Skeletal muscle satellite cell (primary cell): ENCODE data around the gene SFXN2. TPM values are rescaled to one million over a fixed set of nuclear protein-coding genes. Genes with fewer than 3 reads are reported as not detected.
A peak's percentile ranks its signal among the peaks of the same experiment; 100 is the strongest.
"Not testable (repeated sequence)": the region's sequence is repeated elsewhere in the genome, so short reads cannot be mapped to it uniquely, and the experiment has no call there.

Experiments used
- H3K27me3 ChIP-seq: 2 replicates; pipeline ENCODE4 v1.7.0; 2013; ENCODE audit warnings: low read length; ENCODE audit not compliant: control insufficient read depth, insufficient read depth
- H3K36me3 ChIP-seq: 2 replicates; pipeline ENCODE4 v1.7.0; 2013; ENCODE audit warnings: mild to moderate bottlenecking, control low read depth, low read length; ENCODE audit not compliant: insufficient read depth
- H3K4me1 ChIP-seq: 2 replicates; pipeline ENCODE4 v1.7.0; 2013; ENCODE audit warnings: low read length; ENCODE audit not compliant: control insufficient read depth, insufficient read depth
- H3K4me2 ChIP-seq: 2 replicates; pipeline ENCODE4 v1.7.0; 2013; ENCODE audit warnings: mild to moderate bottlenecking, low read length
- H3K4me3 ChIP-seq: 2 replicates; pipeline ENCODE4 v1.7.0; 2013; ENCODE audit warnings: low read length
- H3K9ac ChIP-seq: 2 replicates; pipeline ENCODE4 v1.7.0; 2013; ENCODE audit warnings: mild to moderate bottlenecking, low read depth, low read length, moderate library complexity
- H3K9me3 ChIP-seq: replicated peaks from 2 replicates; pipeline ENCODE4 v1.7.0; 2013; ENCODE audit warnings: mild to moderate bottlenecking, control low read depth, low read length
- total RNA-seq: library from RNA; depleted of rRNA; stranded (reverse); fragments of >200 nt; gene quantifications from 2 replicates; pipeline ENCODE4 v1.2.3, GENCODE V29; 2012; rRNA removed

Gene SFXN2, protein sequence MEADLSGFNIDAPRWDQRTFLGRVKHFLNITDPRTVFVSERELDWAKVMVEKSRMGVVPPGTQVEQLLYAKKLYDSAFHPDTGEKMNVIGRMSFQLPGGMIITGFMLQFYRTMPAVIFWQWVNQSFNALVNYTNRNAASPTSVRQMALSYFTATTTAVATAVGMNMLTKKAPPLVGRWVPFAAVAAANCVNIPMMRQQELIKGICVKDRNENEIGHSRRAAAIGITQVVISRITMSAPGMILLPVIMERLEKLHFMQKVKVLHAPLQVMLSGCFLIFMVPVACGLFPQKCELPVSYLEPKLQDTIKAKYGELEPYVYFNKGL
- total RNA-seq = 4.4 and 4.6 TPM in 2 replicates

GRCh38 chr10:102714621-102715455, at the start of gene SFXN2:
Gene SFXN2, plus strand, starts transcription at chr10:102714636. Its CDS starts 12,001 bp downstream, at chr10:102726637.
- Histone ChIP-seq H3K27me3 (no peaks in the 10 kb centered on the region), H3K9me3 (no peaks in the 10 kb centered on the region), H3K9ac (peak within 1 kb of the TSS; percentile 92), H3K36me3 (peaks cover 6% of the 10 kb centered on the region), H3K4me2 (peak within 1 kb of the TSS; percentile 95), H3K4me3 (peak within 1 kb of the TSS; percentile 96), H3K4me1 (peaks cover 39% of the 10 kb centered on the region)

GRCh38 chr10:102665904-102666509, 48.4 kb upstream of the SFXN2 start:
- H3K4me1 ChIP-seq = peaks cover 45% of the 10 kb centered on the region

GRCh38 chr10:102667411-102667810, 47.0 kb upstream of the SFXN2 start:
- H3K4me3 ChIP-seq, H3K27me3 ChIP-seq, H3K9ac ChIP-seq, H3K4me2 ChIP-seq, H3K36me3 ChIP-seq, H3K9me3 ChIP-seq: not testable (repeated sequence)
- H3K4me1 ChIP-seq = peaks cover 37% of the 10 kb centered on the region

More at GRCh38 chr10:102665904-102666509, 48.4 kb upstream of the SFXN2 start:
- Histone ChIP-seq H3K4me2 (no peak overlapping the region), H3K36me3 (no peaks in the 10 kb centered on the region), H3K27me3 (no peaks in the 10 kb centered on the region), H3K9me3 (no peaks in the 10 kb centered on the region), H3K9ac (no peak overlapping the region), H3K4me3 (no peak overlapping the region)

DNA sequence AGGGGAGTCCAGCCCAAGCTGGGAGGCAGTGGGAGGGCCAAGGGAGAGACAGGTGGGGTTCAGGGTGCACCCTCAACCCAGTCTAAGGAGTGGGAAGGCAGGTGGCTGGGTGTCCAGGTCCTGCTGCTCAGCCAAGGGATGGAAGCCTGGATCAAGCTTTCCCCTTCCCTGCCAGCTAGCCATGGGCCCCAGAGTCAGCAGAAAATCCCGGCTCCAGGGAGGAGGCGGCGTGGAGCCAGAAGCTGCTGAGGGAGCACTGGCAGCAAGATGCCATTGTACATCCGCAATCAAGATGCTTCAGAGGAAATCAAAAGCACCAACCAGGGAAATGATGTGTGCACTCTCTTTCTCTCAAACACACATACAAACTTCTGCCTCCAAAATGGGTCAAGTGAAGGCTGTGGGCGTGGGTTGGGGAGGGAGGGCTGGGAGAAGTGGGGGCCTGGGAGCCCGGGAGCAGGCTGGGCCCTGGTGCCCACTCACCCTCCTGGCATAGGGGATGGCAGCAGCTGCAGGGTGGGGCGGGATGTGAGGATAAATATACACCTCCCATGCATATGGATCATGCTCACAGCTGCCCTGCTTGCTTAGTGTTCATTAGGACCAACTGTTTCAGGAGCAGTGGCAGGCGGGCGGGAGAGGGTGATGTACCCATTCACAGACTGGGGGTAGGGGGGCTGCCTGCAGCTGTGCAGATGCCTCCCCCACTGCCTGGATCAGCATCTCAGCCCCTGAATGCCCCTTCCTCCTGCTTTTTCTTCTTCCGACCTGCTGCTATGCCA, 45.9 kb upstream of the SFXN2 start:
- Histone ChIP-seq H3K9me3 (no peaks in the 10 kb centered on the region), H3K27me3 (no peaks in the 10 kb centered on the region), H3K4me3 (no peak overlapping the region), H3K4me2 (peak overlapping the region; percentile 32), H3K36me3 (no peaks in the 10 kb centered on the region), H3K4me1 (peaks cover 41% of the 10 kb centered on the region), H3K9ac (peak overlapping the region; percentile 72)

GRCh38 chr10:102669206-102670064, 45.0 kb upstream of the SFXN2 start:
- Histone ChIP-seq H3K4me1 (peaks cover 50% of the 10 kb centered on the region), H3K4me3 (peak overlapping the region; percentile 28), H3K36me3 (no peaks in the 10 kb centered on the region), H3K9ac (peak overlapping the region; percentile 72), H3K4me2 (peak overlapping the region; percentile 64), H3K27me3 (no peaks in the 10 kb centered on the region), H3K9me3 (no peaks in the 10 kb centered on the region)

DNA sequence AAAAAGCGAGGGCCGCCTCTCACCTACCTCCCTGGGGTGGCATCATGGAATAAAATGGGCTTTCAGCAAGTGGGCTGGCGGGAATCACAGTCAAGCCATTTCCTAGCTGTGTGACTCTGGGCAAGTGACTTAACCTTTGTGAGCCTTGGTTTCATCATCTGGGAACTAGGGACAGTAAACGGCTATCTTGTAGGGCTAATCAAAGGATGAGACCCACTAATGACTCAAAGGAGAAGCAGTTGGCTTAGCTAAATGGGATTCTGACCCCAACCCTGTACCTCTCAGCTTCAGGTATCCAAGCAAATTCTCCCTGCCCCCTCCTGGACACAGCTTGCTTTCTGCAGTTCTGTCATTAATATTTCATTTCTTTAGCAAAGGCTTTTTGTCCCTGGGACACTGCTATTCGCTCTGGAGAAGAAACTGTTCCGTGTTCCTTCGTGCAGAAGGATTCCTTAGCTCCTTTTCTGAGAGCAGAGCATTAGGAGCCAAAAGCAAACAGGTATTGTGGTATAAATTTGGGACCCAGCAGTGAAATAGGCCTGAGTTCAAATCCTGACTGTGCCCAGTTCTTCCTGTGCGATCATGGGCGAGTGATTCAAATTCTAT, 44.3 kb upstream of the SFXN2 start:
- Histone ChIP-seq H3K9ac (peak overlapping the region; percentile 72), H3K4me2 (peak overlapping the region; percentile 64), H3K27me3 (no peaks in the 10 kb centered on the region), H3K4me1 (peaks cover 57% of the 10 kb centered on the region), H3K36me3 (no peaks in the 10 kb centered on the region), H3K9me3 (no peaks in the 10 kb centered on the region), H3K4me3 (peak overlapping the region; percentile 28)

- Histone ChIP-seq H3K9me3 (no peaks in the 10 kb centered on the region), H3K9ac (no peak overlapping the region), H3K4me1 (peaks cover 65% of the 10 kb centered on the region), H3K4me2 (no peak overlapping the region), H3K36me3 (no peaks in the 10 kb centered on the region), H3K27me3 (no peaks in the 10 kb centered on the region), H3K4me3 (no peak overlapping the region)
Measured at GRCh38 chr10:102670871-102671434, 43.5 kb upstream of the SFXN2 start.

- peak overlapping the region; percentile 81 for H3K4me2 ChIP-seq
- no peaks in the 10 kb centered on the region for H3K27me3 ChIP-seq
- H3K4me3 ChIP-seq = peak overlapping the region; percentile 58
- no peaks in the 10 kb centered on the region for H3K36me3 ChIP-seq
- peaks cover 78% of the 10 kb centered on the region for H3K4me1 ChIP-seq
- peak overlapping the region; percentile 75 for H3K9ac ChIP-seq
- H3K9me3 ChIP-seq = no peaks in the 10 kb centered on the region
Measured at GRCh38 chr10:102673236-102673818, 41.1 kb upstream of the SFXN2 start.

DNA sequence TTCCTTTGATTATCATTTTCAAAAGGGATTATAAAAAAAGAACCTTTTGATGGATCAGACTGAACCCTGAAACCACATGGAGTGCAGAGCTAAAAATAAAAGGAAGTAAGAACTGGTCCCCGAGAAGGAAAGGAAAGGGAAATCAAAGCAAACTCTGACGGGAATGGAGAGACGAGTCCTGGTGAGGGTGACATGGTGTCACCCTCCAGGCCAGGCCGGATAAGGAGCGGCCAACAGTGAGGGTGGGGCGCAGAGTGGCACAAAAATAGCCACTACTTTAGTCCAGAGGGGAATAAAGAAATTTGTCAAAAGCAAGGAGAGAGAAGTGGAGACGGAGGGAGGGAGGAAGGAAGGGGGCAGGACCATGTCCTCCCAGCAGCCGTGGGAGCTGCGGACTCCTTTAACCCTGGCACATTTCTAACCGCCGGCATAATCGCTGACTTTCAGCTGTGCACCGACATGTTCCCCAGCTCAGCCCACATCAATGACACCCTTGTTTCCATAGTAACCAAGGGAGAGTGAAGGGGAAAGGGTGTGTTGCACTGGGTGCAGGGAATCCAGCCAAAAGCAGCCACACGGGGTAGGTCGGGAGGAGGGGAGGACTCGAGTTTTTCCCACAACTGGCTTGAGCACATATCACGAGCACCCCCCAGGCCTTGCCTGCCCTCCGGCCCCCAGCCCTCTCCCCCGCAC, 40.5 kb upstream of the SFXN2 start:
- Histone ChIP-seq H3K4me3 (peak overlapping the region; percentile 58), H3K9ac (peak overlapping the region; percentile 75), H3K4me1 (peaks cover 78% of the 10 kb centered on the region), H3K4me2 (peak overlapping the region; percentile 81), H3K9me3 (no peaks in the 10 kb centered on the region), H3K36me3 (no peaks in the 10 kb centered on the region), H3K27me3 (no peaks in the 10 kb centered on the region)
